Right lobe of liver (tissue), 4 donors: Measurements from ENCODE around the gene USP47.

ENCODE experiments used
- CTCF ChIP-seq, 4 donors: fragments of 200-600 bp in 3 of 4; fragments of 450-650 bp in 1 of 4; IDR thresholded peaks; one replicate each; pipeline versions ENCODE4 v1.5.1 to v1.8.0; 2016 to 2022; ENCODE audit warnings: antibody characterized with exemption in 4 of 4, mild to moderate bottlenecking in 2 of 4
- POLR2A ChIP-seq: fragments of 450-650 bp; IDR thresholded peaks from one replicate; pipeline ENCODE4 v1.6.1; 2017; ENCODE audit warnings: antibody characterized with exemption, mild to moderate bottlenecking
- donor health status: DM: no; HTN: no; CAD: no.
- donor health status: DM: no; HTN: no; CAD: no.
- donor health status: DM: no; HTN: yes; CAD: no.

GRCh38 chr11:11998091-11998781, 156.5 kb downstream of the USP47 start:
- TF ChIP-seq CTCF (IDR thresholded peaks at IDR 0.05) (no peak), POLR2A (no peak)
